Activated T-cell treated with anti-CD3 and anti-CD28 coated beads for 1 hour (primary cell): ENCODE results near the gene HNRNPA1L2.
"Not testable (repeated sequence)": the region's sequence is repeated elsewhere in the genome, so short reads cannot be mapped to it uniquely, and the experiment has no call there.

Experiments
- DNase-seq: peaks from one replicate; pipeline ENCODE4 v3.0.0-alpha.2; 2020; ENCODE audit warnings: low read depth

The HNRNPA1L2 gene

GRCh38 chr13:52646967-52647366 is 4.7 kb downstream of the HNRNPA1L2 start:
- no peak for DNase-seq

GRCh38 chr13:52650731-52651130 is 8.5 kb downstream of the HNRNPA1L2 start:
- no peak for DNase-seq

GRCh38 chr13:52651897-52652195 is 9.6 kb downstream of the HNRNPA1L2 start:
- DNase-seq, result no peak

GRCh38 chr13:52652196-52652979 is 10.2 kb downstream of the HNRNPA1L2 start, which contains the start of gene SUGT1:
Gene SUGT1, plus strand, starts transcription at chr13:52652836. Its CDS starts 85 bp downstream, at chr13:52652921.
- peak; percentile 93 for DNase-seq

GRCh38 chr13:52652980-52653303 is 10.7 kb downstream of the HNRNPA1L2 start:
- DNase-seq, result no peak

GRCh38 chr13:52659340-52659739 is 17.1 kb downstream of the HNRNPA1L2 start:
- no peak for DNase-seq

- no peak for DNase-seq
These were observed 22.0 kb downstream of the HNRNPA1L2 start for GRCh38 chr13:52664272-52664671.

- no peak for DNase-seq
These were observed 23.1 kb downstream of the HNRNPA1L2 start for GRCh38 chr13:52665325-52665724.

- no peak for DNase-seq
These were observed 27.4 kb downstream of the HNRNPA1L2 start for GRCh38 chr13:52669677-52670076.

GRCh38 chr13:52670726-52671125 is 28.5 kb downstream of the HNRNPA1L2 start:
- DNase-seq, result no peak

GRCh38 chr13:52673465-52673864 is 31.2 kb downstream of the HNRNPA1L2 start:
- DNase-seq, result no peak

GRCh38 chr13:52677823-52678222 is 35.6 kb downstream of the HNRNPA1L2 start:
- no peak for DNase-seq

GRCh38 chr13:52685806-52686205 is 43.6 kb downstream of the HNRNPA1L2 start:
- DNase-seq, result not testable (repeated sequence)

GRCh38 chr13:52686376-52686775 is 44.1 kb downstream of the HNRNPA1L2 start:
- no peak for DNase-seq
